ENCODE data around the gene RNF126.

DNA sequence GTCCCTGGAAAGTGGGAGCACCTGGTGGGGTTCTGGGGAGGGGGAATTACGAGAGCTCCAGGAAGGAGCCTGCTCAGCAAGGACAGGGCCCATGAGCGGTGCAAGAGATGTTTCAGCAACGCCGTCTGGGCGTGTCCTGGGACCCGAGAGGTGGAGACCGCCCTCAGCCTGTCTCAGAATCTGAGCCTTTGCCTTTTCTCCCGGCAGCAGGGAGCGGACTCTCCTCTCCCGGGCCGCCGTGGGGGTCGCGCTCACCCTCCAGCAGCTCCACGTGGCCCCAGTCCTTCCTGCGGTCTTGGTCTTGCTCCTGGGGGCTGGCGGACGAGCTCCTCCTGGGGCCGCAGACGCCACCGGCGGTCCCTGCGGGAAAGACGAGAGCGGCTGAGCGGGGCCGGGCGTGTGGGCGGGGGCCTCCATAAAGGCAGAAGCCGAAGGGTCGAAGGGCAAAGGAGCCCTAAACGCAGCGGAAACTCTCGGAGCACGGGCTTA lies 30.4 kb downstream of the RNF126 start:
- no peak for TF ChIP-seq EZH2 (IDR thresholded peaks at IDR 0.05; ENCODE audit: borderline replicate concordance, low read length)
- no peak for TF ChIP-seq CTCF (IDR thresholded peaks at IDR 0.05; ENCODE audit: low read length)
